ENCODE data around the gene ACSM6. TPM values are rescaled to one million over a fixed set of nuclear protein-coding genes. Genes with fewer than 3 reads are reported as not detected.
A peak's percentile ranks its signal among the peaks of the same experiment; 100 is the strongest.

The ACSM6 gene
- total and polyA plus RNA-seq, 2 of the 8 experiments (the other 6 are each of a cell fraction or from before 2014, with no cell fraction given): 0.33 TPM; not detected in 1

- TF ChIP-seq E2F6 (IDR thresholded peaks at IDR 0.05) (peak; percentile 58; the same call in 1 of the 2 replicates), TCF12 (IDR thresholded peaks at IDR 0.05; ENCODE audit: low read depth, low read length) (peak; percentile 84), SP1 (IDR thresholded peaks at IDR 0.05; ENCODE audit: low read depth, low read length) (0 out of 2 replicates have a peak, but pooled peaks have one; percentile 22), TAF7 (optimal IDR thresholded peaks at IDR 0.05; ENCODE audit: borderline replicate concordance, low read depth, low read length) (peak; percentile 36), CHD2 (IDR thresholded peaks at IDR 0.05; ENCODE audit: low read length) (no peak), ATF2 (IDR thresholded peaks at IDR 0.05; ENCODE audit: low read length) (no peak), KDM4A (IDR thresholded peaks at IDR 0.05; ENCODE audit: low read depth, low read length, severe bottlenecking) (no peak)
These were observed 2.0 kb downstream of the ACSM6 start (continued) for GRCh38 chr10:95196046-95196445.

Data from H1 (cell line).